ENCODE measurements around the gene HES2. TPM values are rescaled to one million over a fixed set of nuclear protein-coding genes. Genes with fewer than 3 reads are reported as not detected.
"Not testable (repeated sequence)": the region's sequence is repeated elsewhere in the genome, so short reads cannot be mapped to it uniquely, and the experiment has no call there.

The HES2 gene
- total RNA-seq, 1 donor from 2014 or later, result 0.19 TPM

- no peak for DNase-seq (ENCODE audit: low spot score)
These were observed 27.5 kb downstream of the HES2 start for GRCh38 chr1:6391951-6392808.

DNA sequence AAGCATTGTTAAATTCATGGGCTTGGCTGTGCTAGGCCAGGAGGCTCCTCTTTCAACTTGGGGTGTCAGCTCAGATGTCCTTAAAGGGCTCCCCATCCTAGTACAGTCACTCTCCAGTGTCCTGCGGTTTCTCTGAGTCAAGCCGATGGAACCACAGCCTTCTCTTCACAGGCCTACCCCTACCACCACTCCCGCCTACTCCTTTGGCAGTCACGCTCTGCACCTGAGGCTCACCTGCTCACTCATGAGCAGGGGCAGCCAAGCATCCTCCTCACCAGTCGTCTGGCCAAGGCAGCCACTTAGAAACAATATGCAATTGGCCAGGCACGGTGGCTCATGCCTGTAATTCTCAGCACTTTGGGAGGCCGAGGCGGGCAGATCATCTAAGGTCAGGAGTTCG is 29.7 kb downstream of the HES2 start:
- DNase-seq (ENCODE audit: low spot score), result no peak

GRCh38 chr1:6386371-6386949 is 33.3 kb downstream of the HES2 start:
- DNase-seq (ENCODE audit: low spot score), result no peak

DNA sequence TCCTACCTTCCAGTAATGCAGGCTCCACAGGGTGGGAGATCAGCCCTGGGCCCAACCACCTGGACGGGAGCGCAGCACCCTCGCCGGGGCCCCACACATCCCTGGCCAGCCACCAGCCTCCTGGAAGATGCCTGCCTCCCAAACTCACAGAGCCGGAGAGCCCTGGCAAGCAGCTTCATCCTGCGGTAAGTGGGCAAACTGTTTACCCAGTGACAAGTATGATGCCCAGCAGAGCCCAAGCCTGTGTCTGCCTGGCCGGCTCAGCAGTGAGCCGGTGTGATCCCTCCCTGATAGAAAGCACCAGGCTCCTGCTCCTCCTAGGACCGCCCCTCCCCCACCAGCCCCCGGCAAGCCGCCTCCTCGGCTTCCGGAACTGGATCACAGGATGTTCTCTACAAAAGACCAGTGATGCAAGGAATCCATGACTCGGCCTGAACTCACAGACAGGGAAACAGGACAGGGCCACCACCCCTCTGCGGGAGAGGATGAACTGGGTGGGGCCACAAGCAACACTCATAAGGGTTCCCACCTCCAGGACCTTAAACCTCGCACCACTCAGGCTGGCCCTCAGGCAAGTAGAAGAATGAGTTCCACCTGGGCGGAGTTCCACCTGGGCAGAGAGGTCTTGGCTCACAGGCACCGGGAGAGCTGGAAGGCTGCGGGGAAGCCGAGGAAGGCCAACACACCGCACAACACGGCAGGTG is 34.1 kb downstream of the HES2 start:
- DNase-seq (ENCODE audit: low spot score), result no peak

DNA sequence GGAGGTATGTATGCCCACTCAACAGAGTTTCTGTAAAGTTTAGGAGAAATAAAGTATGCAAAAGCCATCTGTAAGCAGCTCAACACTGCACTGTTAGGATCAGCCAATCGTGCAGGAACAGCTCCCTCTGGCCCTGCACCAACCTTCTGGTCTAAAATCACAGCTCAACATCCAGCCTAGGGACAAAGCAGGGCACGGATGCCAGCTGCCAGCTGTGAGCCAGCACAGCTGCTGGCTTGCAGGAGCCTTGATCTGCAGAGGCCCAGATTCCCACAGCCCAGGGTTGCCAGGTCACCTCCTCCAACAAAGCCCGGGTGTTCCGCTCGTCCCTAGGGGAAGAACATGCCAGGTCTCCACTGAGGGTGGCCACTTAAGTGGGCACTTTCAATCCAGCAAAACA is 34.8 kb downstream of the HES2 start:
- DNase-seq (ENCODE audit: low spot score), result no peak

DNA sequence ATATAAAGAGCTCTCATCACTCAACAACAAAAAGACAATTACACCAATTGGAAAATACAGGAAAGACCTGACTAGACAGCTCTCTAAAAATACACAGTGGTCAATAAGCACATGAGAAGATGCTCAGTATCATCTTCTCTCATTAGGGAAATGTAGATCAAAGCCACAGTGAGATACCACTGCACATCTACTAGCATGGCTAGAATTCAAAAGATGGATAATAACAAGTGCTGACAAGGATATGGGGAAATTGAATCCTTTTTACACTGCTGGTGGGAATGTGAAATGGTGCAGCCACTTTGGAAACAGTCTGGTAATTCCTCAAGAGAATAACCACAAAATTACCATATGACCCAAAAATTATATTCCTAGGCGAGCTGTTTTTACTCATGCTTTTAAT is 35.6 kb downstream of the HES2 start:
- no peak for DNase-seq (ENCODE audit: low spot score)

GRCh38 chr1:6380037-6380436 is 39.7 kb downstream of the HES2 start:
- DNase-seq (ENCODE audit: low spot score), result no peak

DNA sequence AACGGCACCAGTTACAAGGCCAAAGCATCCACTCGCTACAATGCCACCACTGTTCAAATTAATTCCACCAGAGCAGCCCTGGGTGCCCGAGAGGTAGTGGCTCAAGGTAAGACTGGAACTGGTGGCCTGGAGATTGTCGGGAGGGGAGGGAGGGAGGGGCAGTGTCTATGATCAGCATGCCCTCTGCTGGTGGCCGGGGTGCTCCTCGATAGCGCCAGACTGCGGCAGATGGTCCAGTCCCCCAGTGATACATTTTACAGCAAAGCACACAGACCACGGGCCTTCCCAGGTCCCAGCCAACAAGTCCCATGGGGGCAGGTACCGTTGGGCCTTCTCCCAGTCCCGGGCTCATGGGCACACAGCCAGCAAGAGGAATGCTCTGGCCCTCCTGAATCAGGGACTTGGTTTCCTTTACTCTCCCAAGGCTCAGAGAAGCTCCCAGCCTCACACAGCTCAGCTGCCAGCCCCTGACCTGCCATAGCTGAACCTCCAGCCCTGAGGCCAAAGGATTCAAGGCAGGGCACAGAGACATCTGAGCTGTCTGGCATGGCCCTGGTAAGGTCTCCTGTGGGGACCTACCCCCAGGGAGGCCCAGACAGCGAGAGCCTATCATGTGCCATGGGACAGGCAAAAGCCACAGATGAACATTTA is 41.5 kb downstream of the HES2 start:
- no peak for DNase-seq (ENCODE audit: low spot score)

GRCh38 chr1:6373961-6374720 is 45.6 kb downstream of the HES2 start:
- no peak for DNase-seq (ENCODE audit: low spot score)

- DNase-seq (ENCODE audit: low spot score), result not testable (repeated sequence)
These were observed 47.5 kb downstream of the HES2 start for GRCh38 chr1:6372236-6372635.

DNA sequence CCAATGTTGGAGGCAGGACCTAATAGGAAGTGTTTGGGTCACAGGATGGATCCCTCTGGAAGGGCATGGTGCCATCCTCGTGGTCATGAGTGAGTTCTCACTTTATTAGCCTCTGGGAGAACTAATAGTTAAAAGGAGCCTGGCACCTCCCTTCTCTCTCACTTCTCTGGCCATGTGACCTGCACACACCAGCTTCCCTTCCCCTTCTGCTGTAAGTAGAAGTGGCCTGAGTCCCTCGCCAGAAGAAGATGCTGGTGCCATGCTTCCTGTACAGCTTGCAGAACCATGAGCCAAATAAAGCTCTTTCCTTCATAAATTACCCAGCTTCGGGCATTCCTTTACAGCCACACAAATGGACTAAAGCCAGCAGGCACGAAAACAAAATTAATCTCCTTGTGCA is 49.7 kb downstream of the HES2 start:
- no peak for DNase-seq (ENCODE audit: low spot score)

DNA sequence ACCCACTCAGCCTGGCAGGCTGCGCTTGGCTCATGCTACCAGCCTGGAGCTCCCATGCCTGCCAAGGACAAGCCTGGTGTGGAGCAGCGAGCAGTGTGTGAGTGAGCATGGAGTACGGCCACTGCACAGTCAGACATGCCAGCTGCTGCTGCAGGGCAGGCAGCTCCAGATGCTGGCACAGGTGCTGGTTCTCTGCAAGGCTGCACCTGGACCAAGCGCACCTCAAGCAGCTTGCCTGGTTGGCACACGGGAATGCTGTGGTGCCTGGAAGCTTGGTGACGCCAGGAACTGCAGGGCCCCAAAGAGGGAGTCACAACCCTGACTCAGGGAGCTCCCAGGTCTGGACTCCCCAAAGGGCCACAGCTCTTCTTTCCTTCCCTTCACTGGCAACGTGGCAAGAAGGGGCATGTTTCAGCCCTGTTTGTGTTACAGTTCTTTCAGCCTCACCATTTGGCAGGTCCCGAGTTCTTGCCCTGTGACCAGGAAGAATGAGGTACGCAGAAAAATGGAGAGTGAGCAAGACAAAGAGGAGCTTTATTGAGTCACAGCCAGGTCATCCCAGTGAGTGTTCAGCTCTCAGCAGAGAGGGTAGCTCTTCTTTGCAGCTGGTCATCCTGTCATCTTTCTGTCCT is 52.2 kb downstream of the HES2 start:
- DNase-seq (ENCODE audit: low spot score), result no peak

DNA sequence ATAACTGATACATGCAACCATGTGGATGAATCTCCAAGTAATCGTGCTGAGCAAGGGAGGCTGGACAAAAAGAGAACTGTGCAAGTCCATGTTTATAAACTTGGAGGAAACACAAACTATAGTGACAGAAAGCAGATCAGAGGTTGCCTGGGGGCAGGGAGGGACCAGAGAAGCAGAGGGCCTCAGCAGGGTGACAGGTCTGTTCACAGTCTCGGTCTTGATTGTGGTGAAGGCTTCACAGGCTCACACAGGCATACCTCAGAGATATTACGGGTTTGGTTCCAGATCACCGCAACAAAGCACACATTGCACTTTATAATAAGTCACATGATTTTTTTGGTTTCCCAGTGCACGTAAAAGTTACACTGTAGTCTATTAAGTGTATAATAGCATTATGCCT is 54.7 kb downstream of the HES2 start:
- DNase-seq (ENCODE audit: low spot score), result no peak

GRCh38 chr1:6363085-6363884 is 56.4 kb downstream of the HES2 start:
- DNase-seq (ENCODE audit: low spot score), result not testable (repeated sequence)

Small RNA genes within 50 kb of the gene (microRNA-seq; reads per million reads assigned to microRNA genes)
- gene MIR4252 (ENCODE audit: borderline number of aligned reads), result not detected

Other genes with a start within 250 kb of the HES2 start
- gene CHD5, start 239.6 kb downstream of the HES2 start, total RNA-seq, result 0.13 TPM
- 264 TPM for gene RPL22, start 220.3 kb downstream of the HES2 start, total RNA-seq
- gene RNF207, start 213.8 kb downstream of the HES2 start, total RNA-seq, result 14.7 TPM
- 72.9 TPM for gene ICMT, start 184.0 kb downstream of the HES2 start, total RNA-seq
- gene HES3, start 175.7 kb downstream of the HES2 start, total RNA-seq, result not detected
- gene GPR153, start 158.8 kb downstream of the HES2 start, total RNA-seq, result 32.3 TPM
- gene ACOT7, start 26.2 kb downstream of the HES2 start, total RNA-seq, result 9.6 TPM
- 0.80 TPM for gene ESPN, start 4.9 kb upstream of the HES2 start, total RNA-seq
- 6.0 TPM for gene TNFRSF25, start 46.3 kb upstream of the HES2 start, total RNA-seq
- gene PLEKHG5, start 71.7 kb upstream of the HES2 start, total RNA-seq, result 9.3 TPM
- gene NOL9, start 134.6 kb upstream of the HES2 start, total RNA-seq, result 23.2 TPM
- not detected for gene TAS1R1, start 135.4 kb upstream of the HES2 start, total RNA-seq
- 18.9 TPM for gene ZBTB48, start 160.1 kb upstream of the HES2 start, total RNA-seq
- gene KLHL21, start 182.9 kb upstream of the HES2 start, total RNA-seq, result 23.4 TPM
- 13.3 TPM for gene PHF13, start 193.8 kb upstream of the HES2 start, total RNA-seq
- 13.3 TPM for gene THAP3, start 204.9 kb upstream of the HES2 start, total RNA-seq

All from mesenteric fat pad (tissue), 1 donor.